ENCODE measurements around the gene DUOX1.
A peak's percentile ranks its signal among the peaks of the same experiment; 100 is the strongest.

Gene DUOX1

GRCh38 chr15:45140557-45141250 is 10.9 kb downstream of the DUOX1 start:
- H3K27me3 Mint-ChIP-seq: peaks cover 6% of the 10 kb centered on the region

GRCh38 chr15:45141386-45141785 is 11.6 kb downstream of the DUOX1 start:
- Mint-ChIP-seq H3K27me3 (peaks cover 2% of the 10 kb centered on the region), H3K27ac (no peak overlapping the region), H3K4me3 (no peak overlapping the region), H3K9me3 (no peaks in the 10 kb centered on the region), H3K36me3 (ENCODE audit: low read depth) (no peaks in the 10 kb centered on the region), H3K4me1 (ENCODE audit: low read depth) (peaks cover under 1% of the 10 kb centered on the region)

More at GRCh38 chr15:45140557-45141250, 10.9 kb downstream of the DUOX1 start:
- H3K4me3 Mint-ChIP-seq: no peak overlapping the region
- no peak overlapping the region for H3K27ac Mint-ChIP-seq
- H3K9me3 Mint-ChIP-seq: no peaks in the 10 kb centered on the region
- peaks cover 5% of the 10 kb centered on the region for H3K4me1 Mint-ChIP-seq (ENCODE audit: low read depth)
- no peaks in the 10 kb centered on the region for H3K36me3 Mint-ChIP-seq (ENCODE audit: low read depth)

GRCh38 chr15:45143056-45143455 is 13.3 kb downstream of the DUOX1 start:
- H3K27ac Mint-ChIP-seq: no peak overlapping the region
- H3K27me3 Mint-ChIP-seq: no peaks in the 10 kb centered on the region
- no peak overlapping the region for H3K4me3 Mint-ChIP-seq
- no peaks in the 10 kb centered on the region for H3K4me1 Mint-ChIP-seq (ENCODE audit: low read depth)
- no peaks in the 10 kb centered on the region for H3K9me3 Mint-ChIP-seq
- no peaks in the 10 kb centered on the region for H3K36me3 Mint-ChIP-seq (ENCODE audit: low read depth)

GRCh38 chr15:45143946-45144345 is 14.2 kb downstream of the DUOX1 start:
- H3K27me3 Mint-ChIP-seq: no peaks in the 10 kb centered on the region
- H3K4me1 Mint-ChIP-seq (ENCODE audit: low read depth): no peaks in the 10 kb centered on the region
- H3K4me3 Mint-ChIP-seq: no peak overlapping the region
- no peaks in the 10 kb centered on the region for H3K36me3 Mint-ChIP-seq (ENCODE audit: low read depth)
- no peaks in the 10 kb centered on the region for H3K9me3 Mint-ChIP-seq
- H3K27ac Mint-ChIP-seq: no peak overlapping the region

- no peak overlapping the region for H3K27ac Mint-ChIP-seq
- H3K27me3 Mint-ChIP-seq: no peaks in the 10 kb centered on the region
- no peaks in the 10 kb centered on the region for H3K36me3 Mint-ChIP-seq (ENCODE audit: low read depth)
- H3K4me1 Mint-ChIP-seq (ENCODE audit: low read depth): no peaks in the 10 kb centered on the region
- H3K9me3 Mint-ChIP-seq: no peaks in the 10 kb centered on the region
- H3K4me3 Mint-ChIP-seq: no peak overlapping the region
These were observed 15.0 kb downstream of the DUOX1 start for GRCh38 chr15:45144775-45145174.

GRCh38 chr15:45146405-45146804 is 16.6 kb downstream of the DUOX1 start:
- no peaks in the 10 kb centered on the region for H3K4me1 Mint-ChIP-seq (ENCODE audit: low read depth)
- H3K36me3 Mint-ChIP-seq (ENCODE audit: low read depth): peaks cover 3% of the 10 kb centered on the region
- no peak overlapping the region for H3K27ac Mint-ChIP-seq
- H3K4me3 Mint-ChIP-seq: no peak overlapping the region
- no peaks in the 10 kb centered on the region for H3K9me3 Mint-ChIP-seq
- H3K27me3 Mint-ChIP-seq: no peaks in the 10 kb centered on the region

- no peaks in the 10 kb centered on the region for H3K9me3 Mint-ChIP-seq
- no peaks in the 10 kb centered on the region for H3K4me1 Mint-ChIP-seq (ENCODE audit: low read depth)
- H3K4me3 Mint-ChIP-seq: no peak overlapping the region
- H3K27me3 Mint-ChIP-seq: no peaks in the 10 kb centered on the region
- H3K27ac Mint-ChIP-seq: no peak overlapping the region
- H3K36me3 Mint-ChIP-seq (ENCODE audit: low read depth): peaks cover 12% of the 10 kb centered on the region
These were observed 17.8 kb downstream of the DUOX1 start for GRCh38 chr15:45147606-45148005.

- Mint-ChIP-seq H3K27ac (no peak overlapping the region), H3K4me3 (no peak overlapping the region), H3K36me3 (ENCODE audit: low read depth) (peaks cover 12% of the 10 kb centered on the region), H3K27me3 (no peaks in the 10 kb centered on the region), H3K9me3 (no peaks in the 10 kb centered on the region), H3K4me1 (ENCODE audit: low read depth) (no peaks in the 10 kb centered on the region)
These were observed 18.6 kb downstream of the DUOX1 start for GRCh38 chr15:45148076-45149059.

GRCh38 chr15:45149060-45149459 is 19.3 kb downstream of the DUOX1 start:
- Mint-ChIP-seq H3K36me3 (ENCODE audit: low read depth) (peaks cover 12% of the 10 kb centered on the region), H3K27ac (no peak overlapping the region), H3K4me3 (no peak overlapping the region), H3K27me3 (no peaks in the 10 kb centered on the region), H3K9me3 (no peaks in the 10 kb centered on the region), H3K4me1 (ENCODE audit: low read depth) (no peaks in the 10 kb centered on the region)

- no peaks in the 10 kb centered on the region for H3K4me1 Mint-ChIP-seq (ENCODE audit: low read depth)
- no peaks in the 10 kb centered on the region for H3K27me3 Mint-ChIP-seq
- H3K9me3 Mint-ChIP-seq: no peaks in the 10 kb centered on the region
- H3K27ac Mint-ChIP-seq: no peak overlapping the region
- no peak overlapping the region for H3K4me3 Mint-ChIP-seq
- H3K36me3 Mint-ChIP-seq (ENCODE audit: low read depth): peaks cover 12% of the 10 kb centered on the region
These were observed 20.7 kb downstream of the DUOX1 start for GRCh38 chr15:45150481-45150880.

GRCh38 chr15:45150997-45151396 is 21.2 kb downstream of the DUOX1 start:
- Mint-ChIP-seq H3K9me3 (no peaks in the 10 kb centered on the region), H3K4me3 (no peak overlapping the region), H3K27ac (no peak overlapping the region), H3K36me3 (ENCODE audit: low read depth) (peaks cover 12% of the 10 kb centered on the region), H3K4me1 (ENCODE audit: low read depth) (no peaks in the 10 kb centered on the region), H3K27me3 (no peaks in the 10 kb centered on the region)

GRCh38 chr15:45151998-45152828 is 22.4 kb downstream of the DUOX1 start:
- peaks cover 12% of the 10 kb centered on the region for H3K36me3 Mint-ChIP-seq (ENCODE audit: low read depth)
- H3K27me3 Mint-ChIP-seq: no peaks in the 10 kb centered on the region
- no peaks in the 10 kb centered on the region for H3K4me1 Mint-ChIP-seq (ENCODE audit: low read depth)
- H3K27ac Mint-ChIP-seq: no peak overlapping the region
- H3K4me3 Mint-ChIP-seq: no peak overlapping the region
- no peaks in the 10 kb centered on the region for H3K9me3 Mint-ChIP-seq

GRCh38 chr15:45155739-45156138 is 25.9 kb downstream of the DUOX1 start:
- Mint-ChIP-seq H3K4me3 (no peak overlapping the region), H3K9me3 (no peaks in the 10 kb centered on the region), H3K36me3 (ENCODE audit: low read depth) (peaks cover 12% of the 10 kb centered on the region), H3K27ac (no peak overlapping the region), H3K4me1 (ENCODE audit: low read depth) (no peaks in the 10 kb centered on the region), H3K27me3 (no peaks in the 10 kb centered on the region)

GRCh38 chr15:45156744-45157455 is 27.1 kb downstream of the DUOX1 start:
- Mint-ChIP-seq H3K9me3 (no peaks in the 10 kb centered on the region), H3K4me1 (ENCODE audit: low read depth) (no peaks in the 10 kb centered on the region), H3K4me3 (no peak overlapping the region), H3K27ac (peak overlapping the region; percentile 23), H3K27me3 (no peaks in the 10 kb centered on the region), H3K36me3 (ENCODE audit: low read depth) (peaks cover 7% of the 10 kb centered on the region)
